HepG2 (cell line): ENCODE measurements around the gene SEMA3C. TPM values are rescaled to one million over a fixed set of nuclear protein-coding genes. Genes with fewer than 3 reads are reported as not detected.

ENCODE experiments used
- ATAC-seq: fragments of 200-7000 bp; cut with Tn5 transposase; 3 replicates; pipeline ENCODE4 v1.9.1; 2020; ENCODE audit warnings: mild to moderate bottlenecking, moderate library complexity
- BruUV-seq: library from RNA; stranded (reverse); fragments of 400-500 nt; replicated peaks from 2 replicates; lab custom pipeline; 2021; lab: Mats Ljungman, UMichigan
- CTCF ChIA-PET: fragments of 300-600 bp; formaldehyde crosslinking; extraction: SDS; loops from one replicate; lab custom pipeline; 2021; ENCODE audit warnings: low total read pairs, inconsistent platforms, low intra/inter-chr PET ratio; lab: Yijun Ruan, JAX
- POLR2A ChIA-PET: fragments of 350-600 bp; sonication (Branson Sonifier 250); formaldehyde crosslinking; loops from one replicate; lab custom pipeline; 2020; ENCODE audit warnings: antibody characterized with exemption, inconsistent platforms; lab: Yijun Ruan, JAX
- DNase-seq: peaks from one replicate; pipeline ENCODE4 v3.0.0-alpha.2; 2015; ENCODE audit warnings: low spot score
- FAIRE-seq: peaks from 3 replicates; lab custom pipeline; 2011; peaks lifted over from hg19 to GRCh38; lab: Jason Lieb, UNC
- H2AFZ ChIP-seq: one replicate; pipeline ENCODE4 v1.6.1; 2011; ENCODE audit warnings: low read length, inconsistent platforms
- H3K27ac ChIP-seq: fragments of 300-600 bp; 3 replicates; pipeline ENCODE4 v1.8.0; 2011; ENCODE audit warnings: mixed run types, mild to moderate bottlenecking, mixed read lengths, low read length, inconsistent platforms; ENCODE audit not compliant: insufficient read depth; ENCODE audit errors: extremely low read length
- H3K27me3 ChIP-seq, 2 experiments: fragments of 200-600 bp in 1 of 2; 2 replicates in 1 of 2; 3 replicates in 1 of 2; pipeline versions ENCODE4 v1.6.0 to v1.8.0; 2011; ENCODE audit warnings: low read length in 2 of 2, mild to moderate bottlenecking in 2 of 2, moderate library complexity in 2 of 2, inconsistent platforms in 1 of 2; ENCODE audit not compliant: insufficient read depth in 2 of 2, control insufficient read depth in 1 of 2
- H3K36me3 ChIP-seq, 2 experiments: fragments of 200-600 bp in 1 of 2; replicated peaks in 1 of 2; 2 replicates in 1 of 2; 3 replicates in 1 of 2; pipeline versions ENCODE4 v1.5.1 to v1.8.0; 2011; ENCODE audit warnings: low read length in 2 of 2, inconsistent platforms in 1 of 2; ENCODE audit not compliant: insufficient read depth in 2 of 2, control insufficient read depth in 1 of 2
- H3K4me1 ChIP-seq: 2 replicates; pipeline ENCODE4 v1.5.1; 2012; ENCODE audit warnings: low read length, inconsistent platforms; ENCODE audit not compliant: insufficient read depth
- H3K4me2 ChIP-seq: 2 replicates; pipeline ENCODE4 v1.6.0; 2011; ENCODE audit warnings: low read depth, low read length, inconsistent platforms
- H3K4me3 ChIP-seq, 3 experiments: fragments of 200-600 bp in 1 of 3; sonication (generic), shearing (Covaris generic) in 1 of 3; replicated peaks in 1 of 3; 2 replicates each; pipeline ENCODE4 v1.5.1; 2011 to 2016; ENCODE audit warnings: low read length in 3 of 3, inconsistent platforms in 2 of 3, low read depth in 2 of 3, mild to moderate bottlenecking in 2 of 3, control low read depth in 1 of 3, mixed read lengths in 1 of 3; ENCODE audit not compliant: insufficient read depth in 1 of 3
- H3K79me2 ChIP-seq: one replicate; pipeline ENCODE4 v1.6.1; 2011; ENCODE audit warnings: low read length, inconsistent platforms; ENCODE audit not compliant: insufficient read depth
- H3K9ac ChIP-seq: 2 replicates; pipeline ENCODE4 v1.6.0; 2011; ENCODE audit warnings: mild to moderate bottlenecking, low read depth, low read length, inconsistent platforms; ENCODE audit not compliant: insufficient read depth
- H3K9me3 ChIP-seq: 2 replicates; pipeline ENCODE4 v1.5.1; 2012; ENCODE audit warnings: mild to moderate bottlenecking, low read length
- H4K20me1 ChIP-seq: 2 replicates; pipeline ENCODE4 v1.6.0; 2011; ENCODE audit warnings: inconsistent platforms, mild to moderate bottlenecking, low read length, moderate library complexity; ENCODE audit not compliant: insufficient read depth
- BHLHE40 ChIP-seq: IDR thresholded peaks from 2 replicates; pipeline ENCODE4 v1.6.1; 2011; ENCODE audit warnings: low read length, improper control_type of control experiment
- DR1 ChIP-seq: sonication (generic); formaldehyde crosslinking; IDR thresholded peaks from 2 replicates; pipeline ENCODE4 v1.8.0; 2021; ENCODE audit warnings: mild to moderate bottlenecking, missing genetic modification reagents, inconsistent platforms
- GRHL1 ChIP-seq: sonication (generic); formaldehyde crosslinking; conservative IDR thresholded peaks from 2 replicates; pipeline ENCODE4 v1.8.0; 2022; ENCODE audit warnings: missing genetic modification reagents
- MXI1 ChIP-seq: IDR thresholded peaks from 3 replicates; pipeline ENCODE4 v1.6.1; 2012; ENCODE audit warnings: low read depth, low read length, inconsistent platforms, borderline replicate concordance
- MZF1 ChIP-seq: sonication (generic); formaldehyde crosslinking; IDR thresholded peaks from 2 replicates; pipeline ENCODE4 v1.8.1; 2023; ENCODE audit warnings: mild to moderate bottlenecking, missing genetic modification reagents, borderline replicate concordance
- PHB2 ChIP-seq: fragments of 450-650 bp; IDR thresholded peaks from 2 replicates; pipeline ENCODE4 v1.6.1; 2018; ENCODE audit not compliant: partially characterized antibody
- PREB ChIP-seq: sonication (generic); formaldehyde crosslinking; IDR thresholded peaks from 2 replicates; pipeline ENCODE4 v1.4.0; 2020; ENCODE audit warnings: missing genetic modification reagents
- ZBTB7A ChIP-seq: sonication (generic); formaldehyde crosslinking; IDR thresholded peaks from 2 replicates; pipeline ENCODE4 v1.8.0; 2022; ENCODE audit warnings: mild to moderate bottlenecking, missing genetic modification reagents
- ZMAT3 ChIP-seq: sonication (generic); formaldehyde crosslinking; conservative IDR thresholded peaks from 2 replicates; pipeline ENCODE4 v1.7.0; 2021; ENCODE audit warnings: missing genetic modification reagents
- ZNF674 ChIP-seq: sonication (generic); formaldehyde crosslinking; IDR thresholded peaks from 2 replicates; pipeline ENCODE4 v1.5.0; 2020; ENCODE audit warnings: low read depth, mild to moderate bottlenecking, missing genetic modification reagents
- ZNF720 ChIP-seq: sonication (generic); formaldehyde crosslinking; IDR thresholded peaks from 2 replicates; pipeline ENCODE4 v1.4.0; 2020; ENCODE audit warnings: missing genetic modification reagents
- ZNF772 ChIP-seq: sonication (generic); formaldehyde crosslinking; IDR thresholded peaks from 2 replicates; pipeline ENCODE4 v1.5.0; 2020; ENCODE audit warnings: mild to moderate bottlenecking, missing genetic modification reagents
- in situ Hi-C: cut with HindIII; loops from 2 replicates; pipeline ENCODE4 v1.10.0; 2017; ENCODE audit warnings: low pct_unique_long_range_greater_than_20kb; ENCODE audit not compliant: extremely low pct_ligation_motif_present
- intact Hi-C: fragments of 100-400 bp; cut with micrococcal nuclease; formaldehyde crosslinking; loops from one replicate; pipeline ENCODE4 v1.10.0; 2022; ENCODE audit not compliant: unreplicated experiment
- polyA plus RNA-seq, 8 experiments: library from polyadenylated mRNA; depleted of rRNA in 3 of 8; stranded (reverse) in 7 of 8; unstranded in 1 of 8; fragments of >200 nt; fragmentation: Illumina TruSeq in 4 of 8; extraction: Trizol in 4 of 8; gene quantifications; 2 replicates each; pipeline versions ENCODE4 v1.2.1 to v1.2.3, GENCODE V29; 2011 to 2016; ENCODE audit warnings: low read depth in 4 of 8, missing spikeins in 1 of 8, mixed read lengths in 1 of 8; ENCODE audit not compliant: insufficient read depth in 1 of 8
- total RNA-seq, 5 experiments: library from RNA; depleted of rRNA; stranded (reverse); fragments of >200 nt; fragmentation: Illumina TruSeq; extraction: Trizol; gene quantifications; 2 replicates each; pipeline ENCODE4 v1.2.3, GENCODE V29; 2016; ENCODE audit warnings: low read depth in 1 of 5

Gene SEMA3C
- total and polyA plus RNA-seq, 2 of the 13 experiments (the other 11 are each of a cell fraction or from before 2014, with no cell fraction given) = 0.05 to 0.13 TPM

GRCh38 chr7:80832006-80832405 lies 86.8 kb downstream of the SEMA3C start:
- H3K36me3 ChIP-seq = no peaks in the 10 kb centered on the region
- in situ Hi-C loops (no loop called here), intact Hi-C loops (no loop called here)
- no peak overlapping the region for H3K4me2 ChIP-seq
- no peak overlapping the region for H3K4me3 ChIP-seq
- no peaks in the 10 kb centered on the region for H3K79me2 ChIP-seq
- no peaks in the 10 kb centered on the region for H3K4me1 ChIP-seq
- H3K27me3 ChIP-seq = no peaks in the 10 kb centered on the region
- no peaks in the 10 kb centered on the region for H3K9me3 ChIP-seq
- DNase-seq = no peak
- no TSS peak for BruUV-seq
- FAIRE-seq = no peak
- no peak for ATAC-seq
- no peak overlapping the region for H2AFZ ChIP-seq
- no peaks in the 10 kb centered on the region for H4K20me1 ChIP-seq
- TF ChIP-seq MZF1 (CRISPR knock-in tag) (no peak), ZNF720 (CRISPR knock-in tag) (no peak), ZMAT3 (CRISPR knock-in tag) (no peak), DR1 (CRISPR knock-in tag) (no peak), ZNF674 (CRISPR knock-in tag) (no peak), GRHL1 (CRISPR knock-in tag) (no peak), PHB2 (no peak), ZBTB7A (no peak), BHLHE40 (no peak), PREB (CRISPR knock-in tag) (no peak), MXI1 (no peak), ZNF772 (CRISPR knock-in tag) (no peak)
- ChIA-PET POLR2A (no interaction called here), CTCF (no interaction called here)
- H3K27ac ChIP-seq = no peak overlapping the region
- H3K9ac ChIP-seq = no peak overlapping the region
